Measurements from ENCODE around the gene SDHC. TPM values are rescaled to one million over a fixed set of nuclear protein-coding genes. Genes with fewer than 3 reads are reported as not detected.

Gene SDHC
- total RNA-seq, 2 experiments from 2014 or later: 160 to 175 TPM

GRCh38 chr1:161342821-161343220 lies 28.6 kb downstream of the SDHC start:
- peaks cover 10% of the 10 kb centered on the region for H3K4me1 Mint-ChIP-seq (ENCODE audit: low read depth)
- H3K27ac Mint-ChIP-seq: no peak overlapping the region
- no peak for TF ChIP-seq CTCF (IDR thresholded peaks at IDR 0.05)
- intact Hi-C loops (cut with micrococcal nuclease): no loop called here
- peaks cover 13% of the 10 kb centered on the region for H3K36me3 Mint-ChIP-seq (ENCODE audit: low read depth)
- no peak overlapping the region for H3K4me3 Mint-ChIP-seq
- H3K27me3 Mint-ChIP-seq: no peaks in the 10 kb centered on the region
- ATAC-seq: no peak
- no peaks in the 10 kb centered on the region for H3K9me3 Mint-ChIP-seq
- ChIA-PET CTCF (interaction anchor here (0.5 to 2.3 kb wide), 2 partner anchors 31 to 39 kb away, joined by 3 to 8 read pairs; no protein-coding TSS in a partner anchor), POLR2A (interaction anchor here (0.9 kb wide), 1 partner anchor 37 kb away, joined by 4 read pairs; no protein-coding TSS in a partner anchor)
- DNase-seq: no peak

GRCh38 chr1:161350671-161351070 lies 36.5 kb downstream of the SDHC start:
- ATAC-seq: no peak
- ChIA-PET POLR2A (no interaction called here), CTCF (no interaction called here)
- H3K4me1 Mint-ChIP-seq (ENCODE audit: low read depth): peaks cover 7% of the 10 kb centered on the region
- H3K9me3 Mint-ChIP-seq: no peaks in the 10 kb centered on the region
- H3K27ac Mint-ChIP-seq: no peak overlapping the region
- H3K4me3 Mint-ChIP-seq: no peak overlapping the region
- DNase-seq: no peak
- no peaks in the 10 kb centered on the region for H3K27me3 Mint-ChIP-seq
- TF ChIP-seq CTCF (IDR thresholded peaks at IDR 0.05): no peak
- H3K36me3 Mint-ChIP-seq (ENCODE audit: low read depth): peaks cover 5% of the 10 kb centered on the region
- intact Hi-C loops (cut with micrococcal nuclease): no loop called here

- Mint-ChIP-seq H3K4me3 (no peak overlapping the region), H3K9me3 (no peaks in the 10 kb centered on the region), H3K27ac (peak overlapping the region; percentile 42), H3K4me1 (ENCODE audit: low read depth) (peaks cover 7% of the 10 kb centered on the region), H3K27me3 (no peaks in the 10 kb centered on the region), H3K36me3 (ENCODE audit: low read depth) (peaks cover 5% of the 10 kb centered on the region)
- no peak for ATAC-seq
- ChIA-PET POLR2A (no interaction called here), CTCF (interaction anchor here (1.2 to 4.0 kb wide), 4 partner anchors 31 to 61 kb away, joined by 3 to 27 read pairs (median 4); partner anchors contain the start of gene SDHC)
- intact Hi-C loops (cut with micrococcal nuclease): no loop called here
- no peak for TF ChIP-seq CTCF (IDR thresholded peaks at IDR 0.05)
- DNase-seq: no peak
These were observed 37.3 kb downstream of the SDHC start for GRCh38 chr1:161351482-161351881.

GRCh38 chr1:161357073-161357472 lies 42.9 kb downstream of the SDHC start:
- DNase-seq (no peak), ATAC-seq (no peak)
- Mint-ChIP-seq H3K27ac (no peak overlapping the region), H3K9me3 (no peaks in the 10 kb centered on the region), H3K4me1 (ENCODE audit: low read depth) (peaks cover 15% of the 10 kb centered on the region), H3K36me3 (ENCODE audit: low read depth) (peaks cover 7% of the 10 kb centered on the region), H3K4me3 (no peak overlapping the region), H3K27me3 (no peaks in the 10 kb centered on the region)
- POLR2A ChIA-PET: no interaction called here
- intact Hi-C loops (cut with micrococcal nuclease): no loop called here
- CTCF ChIA-PET: interaction anchor here (0.9 to 2.3 kb wide), 3 partner anchors 10 to 147 kb away, joined by 3 to 10 read pairs (median 3); partner anchors contain the start of gene CFAP126
- TF ChIP-seq CTCF (IDR thresholded peaks at IDR 0.05): no peak

- Mint-ChIP-seq H3K27ac (peak overlapping the region; percentile 48), H3K4me3 (no peak overlapping the region), H3K27me3 (no peaks in the 10 kb centered on the region), H3K4me1 (ENCODE audit: low read depth) (peaks cover 17% of the 10 kb centered on the region), H3K9me3 (no peaks in the 10 kb centered on the region), H3K36me3 (ENCODE audit: low read depth) (peaks cover 16% of the 10 kb centered on the region)
- no peak for TF ChIP-seq CTCF (IDR thresholded peaks at IDR 0.05)
- POLR2A ChIA-PET: no interaction called here
- intact Hi-C loops (cut with micrococcal nuclease): no loop called here
- ATAC-seq: no peak
- DNase-seq: no peak
- CTCF ChIA-PET: interaction anchor here (0.9 to 1.4 kb wide), 3 partner anchors 68 to 133 kb away, joined by 3 read pairs; partner anchors contain the start of gene TOMM40L
These were observed 45.1 kb downstream of the SDHC start for GRCh38 chr1:161359291-161359690.
